ENCODE results near the gene SPINT1. TPM values are rescaled to one million over a fixed set of nuclear protein-coding genes. Genes with fewer than 3 reads are reported as not detected.

Gene SPINT1
- total RNA-seq, 1 experiment from 2014 or later, result 123 TPM

DNA sequence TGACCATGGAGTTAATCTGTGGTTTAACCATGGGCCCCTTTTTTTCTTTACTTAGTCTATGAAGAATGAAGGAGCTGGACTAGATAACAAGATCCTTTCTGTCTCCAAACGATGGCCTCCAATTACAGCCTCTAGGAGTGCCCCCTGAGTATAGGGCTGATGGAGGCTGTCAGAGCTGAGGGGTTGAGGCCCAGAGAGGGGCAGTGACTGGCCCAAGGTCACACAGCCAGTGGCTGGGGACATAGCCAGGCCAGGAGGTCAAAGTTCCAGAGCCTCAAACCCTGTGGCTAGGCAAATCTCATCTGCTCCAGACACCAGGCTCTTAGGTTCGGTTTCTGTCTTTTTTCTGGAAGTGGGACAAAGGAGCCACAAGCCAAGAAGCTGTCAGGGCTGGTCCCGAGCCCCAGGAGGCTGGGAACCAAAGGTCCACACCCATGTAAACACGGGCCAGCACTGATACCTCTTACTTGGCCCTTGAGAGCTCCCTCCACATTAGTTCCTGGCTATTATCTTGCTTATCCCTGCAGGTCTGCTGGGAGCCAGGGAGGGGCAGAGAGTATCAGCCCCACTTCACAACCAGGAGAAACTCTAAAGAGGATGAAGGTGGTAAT lies 19.9 kb downstream of the SPINT1 start:
- no peaks in the 10 kb centered on the region; a peak in 1 of 4 replicates for H3K36me3 ChIP-seq (ENCODE audit: control insufficient read depth in 1 of 2, insufficient read depth in 2 of 2, low read length in 2 of 2)
- peaks cover 14 to 20% of the 10 kb centered on the region in 2 experiments for H3K4me1 ChIP-seq (ENCODE audit: control insufficient read depth in 1 of 2, insufficient read depth in 2 of 2, low read length in 2 of 2)
- BruUV-seq (replicated peaks), result no TSS peak
- no peaks in the 10 kb centered on the region for H3K79me2 ChIP-seq (ENCODE audit: insufficient read depth, low read length)
- no peaks in the 10 kb centered on the region for H3K9me3 ChIP-seq (ENCODE audit: control insufficient read depth in 1 of 2, insufficient read depth in 1 of 2, low read depth in 1 of 2, low read length in 2 of 2)
- CTCF ChIA-PET, result interaction anchor here (4.1 kb wide), 1 partner anchor 28 kb away, joined by 26 read pairs; no protein-coding TSS in a partner anchor
- no peak overlapping the region for H3K4me3 ChIP-seq (replicated peaks in 1 of 2; ENCODE audit: low read depth in 1 of 2, low read length in 2 of 2)
- TF ChIP-seq ATF3 (IDR thresholded peaks at IDR 0.05) (no peak), EGR1 (IDR thresholded peaks at IDR 0.05; ENCODE audit: low read depth) (no peak), POLR2A (IDR thresholded peaks at IDR 0.05; ENCODE audit: borderline replicate concordance, extremely low read depth, insufficient read depth, insufficient read length) (no peak), SIN3A (IDR thresholded peaks at IDR 0.05; ENCODE audit: low read depth) (no peak), SRF (IDR thresholded peaks at IDR 0.05; ENCODE audit: low read depth) (no peak)
- POLR2A ChIA-PET, result interaction anchor here (1.8 kb wide), 1 partner anchor 9 kb away, joined by 8 read pairs; no protein-coding TSS in a partner anchor
- H3K27ac ChIP-seq (ENCODE audit: low read depth, low read length), result no peak overlapping the region
- no peaks in the 10 kb centered on the region for H3K27me3 ChIP-seq (ENCODE audit: insufficient read depth, low read length)
- no peak overlapping the region for H3K9ac ChIP-seq (ENCODE audit: low read length)
- RAD21 ChIA-PET (ENCODE audit: low non-redundant PET in 1 of 2, low total read pairs in 2 of 2, uncharacterized antibody in 2 of 2, unreplicated experiment in 2 of 2), result no interaction called here
- no peak overlapping the region for H3K4me2 ChIP-seq (ENCODE audit: low read length)
- no peaks in the 10 kb centered on the region for H4K20me1 ChIP-seq (ENCODE audit: insufficient read depth)
- intact Hi-C loops (cut with micrococcal nuclease), result no loop called here
- ATAC-seq, result no peak
- no peaks in the 10 kb centered on the region for H3K9me2 ChIP-seq (ENCODE audit: insufficient read depth)
- no peak overlapping the region for H2AFZ ChIP-seq (ENCODE audit: low read depth, low read length, poor library complexity, severe bottlenecking)
- no peak for DNase-seq (ENCODE audit: low read depth, low spot score)

GRCh38 chr15:40867199-40867598 lies 23.4 kb downstream of the SPINT1 start:
- Histone ChIP-seq H3K4me1 (ENCODE audit: control insufficient read depth in 1 of 2, insufficient read depth in 2 of 2, low read length in 2 of 2) (peaks cover 15 to 20% of the 10 kb centered on the region in 2 experiments), H3K9me2 (ENCODE audit: insufficient read depth) (no peaks in the 10 kb centered on the region), H3K27me3 (ENCODE audit: insufficient read depth, low read length) (no peaks in the 10 kb centered on the region), H2AFZ (ENCODE audit: low read depth, low read length, poor library complexity, severe bottlenecking) (no peak overlapping the region), H4K20me1 (ENCODE audit: insufficient read depth) (no peaks in the 10 kb centered on the region), H3K4me2 (ENCODE audit: low read length) (no peak overlapping the region), H3K9ac (ENCODE audit: low read length) (no peak overlapping the region), H3K4me3 (replicated peaks in 1 of 2; ENCODE audit: low read depth in 1 of 2, low read length in 2 of 2) (no peak overlapping the region), H3K36me3 (ENCODE audit: control insufficient read depth in 1 of 2, insufficient read depth in 2 of 2, low read length in 2 of 2) (no peaks in the 10 kb centered on the region), H3K27ac (ENCODE audit: low read depth, low read length) (no peak overlapping the region), H3K9me3 (ENCODE audit: control insufficient read depth in 1 of 2, insufficient read depth in 1 of 2, low read depth in 1 of 2, low read length in 2 of 2) (no peaks in the 10 kb centered on the region), H3K79me2 (ENCODE audit: insufficient read depth, low read length) (no peaks in the 10 kb centered on the region)
- no peak for TF ChIP-seq POLR2A (IDR thresholded peaks at IDR 0.05; ENCODE audit: borderline replicate concordance, extremely low read depth, insufficient read depth, insufficient read length)
- no peak for TF ChIP-seq SRF (IDR thresholded peaks at IDR 0.05; ENCODE audit: low read depth)
- TF ChIP-seq CBX3 (IDR thresholded peaks at IDR 0.05; ENCODE audit: low read depth), result no peak
- TF ChIP-seq SP1 (IDR thresholded peaks at IDR 0.05; ENCODE audit: low read depth), result no peak
- TF ChIP-seq YY1 (IDR thresholded peaks at IDR 0.05; ENCODE audit: extremely low read depth, insufficient replicate concordance, low read depth, low read length), result no peak
- no peak for TF ChIP-seq ZNF274 (IDR thresholded peaks at IDR 0.05; ENCODE audit: low read depth, low read length)
- no peak for TF ChIP-seq POLR2AphosphoS5 (IDR thresholded peaks at IDR 0.05; ENCODE audit: low read depth, low read length)
- TF ChIP-seq ZFX (IDR thresholded peaks at IDR 0.05), result no peak
- no peak for TF ChIP-seq EGR1 (IDR thresholded peaks at IDR 0.05; ENCODE audit: low read depth)
- no peak for TF ChIP-seq TCF7L2 (IDR thresholded peaks at IDR 0.05; ENCODE audit: borderline replicate concordance, extremely low read depth, insufficient read depth, insufficient read length)
- TF ChIP-seq RAD21 (IDR thresholded peaks at IDR 0.05; ENCODE audit: low read depth), result no peak
- no peak for TF ChIP-seq JUND (IDR thresholded peaks at IDR 0.05)
- TF ChIP-seq CEBPB (IDR thresholded peaks at IDR 0.05; ENCODE audit: low read depth), result no peak
- TF ChIP-seq, protein P1, sequence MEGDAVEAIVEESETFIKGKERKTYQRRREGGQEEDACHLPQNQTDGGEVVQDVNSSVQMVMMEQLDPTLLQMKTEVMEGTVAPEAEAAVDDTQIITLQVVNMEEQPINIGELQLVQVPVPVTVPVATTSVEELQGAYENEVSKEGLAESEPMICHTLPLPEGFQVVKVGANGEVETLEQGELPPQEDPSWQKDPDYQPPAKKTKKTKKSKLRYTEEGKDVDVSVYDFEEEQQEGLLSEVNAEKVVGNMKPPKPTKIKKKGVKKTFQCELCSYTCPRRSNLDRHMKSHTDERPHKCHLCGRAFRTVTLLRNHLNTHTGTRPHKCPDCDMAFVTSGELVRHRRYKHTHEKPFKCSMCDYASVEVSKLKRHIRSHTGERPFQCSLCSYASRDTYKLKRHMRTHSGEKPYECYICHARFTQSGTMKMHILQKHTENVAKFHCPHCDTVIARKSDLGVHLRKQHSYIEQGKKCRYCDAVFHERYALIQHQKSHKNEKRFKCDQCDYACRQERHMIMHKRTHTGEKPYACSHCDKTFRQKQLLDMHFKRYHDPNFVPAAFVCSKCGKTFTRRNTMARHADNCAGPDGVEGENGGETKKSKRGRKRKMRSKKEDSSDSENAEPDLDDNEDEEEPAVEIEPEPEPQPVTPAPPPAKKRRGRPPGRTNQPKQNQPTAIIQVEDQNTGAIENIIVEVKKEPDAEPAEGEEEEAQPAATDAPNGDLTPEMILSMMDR (IDR thresholded peaks at IDR 0.05 in 2 of 3, conservative IDR thresholded peaks at IDR 0.05 in 1 of 3; ENCODE audit: borderline replicate concordance in 1 of 3, insufficient read depth in 1 of 3, low read depth in 2 of 3, low read length in 2 of 3), result no peak
- TF ChIP-seq ELF1 (IDR thresholded peaks at IDR 0.05; ENCODE audit: borderline replicate concordance, low read depth), result no peak
- no peak for TF ChIP-seq MAX (IDR thresholded peaks at IDR 0.05)
- no peak for TF ChIP-seq EZH2 (IDR thresholded peaks at IDR 0.05)
- intact Hi-C loops (cut with micrococcal nuclease), result no loop called here
- DNase-seq (ENCODE audit: low read depth, low spot score) (no peak), ATAC-seq (no peak)
- RAD21 ChIA-PET (ENCODE audit: low non-redundant PET in 1 of 2, low total read pairs in 2 of 2, uncharacterized antibody in 2 of 2, unreplicated experiment in 2 of 2), result no interaction called here
- CTCF ChIA-PET, result no interaction called here
- POLR2A ChIA-PET, result no interaction called here
- BruUV-seq (replicated peaks), result no TSS peak
